Endothelial cell of umbilical vein (primary cell): ENCODE measurements around the gene ATAD2B. TPM values are rescaled to one million over a fixed set of nuclear protein-coding genes. Genes with fewer than 3 reads are reported as not detected.

Experiments used
- BruUV-seq: library from RNA; stranded (reverse); fragments of 400-500 nt; replicated peaks from 2 replicates; lab custom pipeline; 2021; lab: Mats Ljungman, UMichigan
- CTCF ChIA-PET: fragments of 300-600, 350-600 bp; sonication (Branson Sonifier 250); formaldehyde crosslinking; loops from one replicate; lab custom pipeline; 2021; ENCODE audit warnings: antibody characterized with exemption, inconsistent platforms; lab: Charles Lee
- POLR2A ChIA-PET: fragments of 300-600, 350-600 bp; sonication (Branson Sonifier 250); formaldehyde crosslinking; loops from one replicate; lab custom pipeline; 2021; ENCODE audit warnings: antibody characterized with exemption, inconsistent platforms; lab: Charles Lee
- DNase-seq: peaks from one replicate; pipeline ENCODE4 v3.0.0-alpha.2; 2011; ENCODE audit warnings: low read depth, low spot score
- FAIRE-seq: peaks from 2 replicates; lab custom pipeline; 2011; peaks lifted over from hg19 to GRCh38; lab: Jason Lieb, UNC
- H2AFZ ChIP-seq: 2 replicates; pipeline ENCODE4 v1.6.0; 2012; ENCODE audit warnings: low read depth, low read length, control low read depth, inconsistent platforms
- H3K27ac ChIP-seq: 2 replicates; pipeline ENCODE4 v1.5.1; 2011; ENCODE audit warnings: low read depth, mild to moderate bottlenecking, control low read depth, low read length, moderate library complexity; ENCODE audit not compliant: insufficient read depth
- H3K27me3 ChIP-seq, 2 experiments: 2 replicates each; pipeline versions ENCODE4 v1.6.0 to v1.6.1; 2011; ENCODE audit warnings: low read length in 2 of 2, mixed read lengths in 1 of 2; ENCODE audit not compliant: control insufficient read depth in 2 of 2, insufficient read depth in 2 of 2
- H3K36me3 ChIP-seq, 2 experiments: 2 replicates in 1 of 2; 3 replicates in 1 of 2; pipeline ENCODE4 v1.5.1; 2011; ENCODE audit warnings: low read length in 2 of 2, mild to moderate bottlenecking in 1 of 2, moderate library complexity in 1 of 2; ENCODE audit not compliant: control insufficient read depth in 2 of 2, insufficient read depth in 2 of 2; ENCODE audit errors: extremely low read depth in 1 of 2
- H3K4me1 ChIP-seq: 3 replicates; pipeline ENCODE4 v1.5.1; 2011; ENCODE audit warnings: mild to moderate bottlenecking, low read length; ENCODE audit not compliant: control insufficient read depth, insufficient read depth; ENCODE audit errors: extremely low read depth
- H3K4me2 ChIP-seq: 2 replicates; pipeline ENCODE4 v1.6.1; 2011; ENCODE audit warnings: low read length, control low read depth, mixed read lengths; ENCODE audit not compliant: insufficient read depth
- H3K4me3 ChIP-seq, 3 experiments: fragments of 200-600 bp in 1 of 3; sonication (generic), shearing (Covaris generic) in 1 of 3; replicated peaks in 1 of 3; 2 replicates each; pipeline ENCODE4 v1.5.1; 2011 to 2016; ENCODE audit warnings: control low read depth in 3 of 3, low read length in 3 of 3, mild to moderate bottlenecking in 2 of 3, inconsistent platforms in 1 of 3, low read depth in 1 of 3, moderate library complexity in 1 of 3; ENCODE audit not compliant: insufficient read depth in 1 of 3
- H3K79me2 ChIP-seq: 2 replicates; pipeline ENCODE4 v1.6.0; 2012; ENCODE audit warnings: low read length, inconsistent platforms; ENCODE audit not compliant: control insufficient read depth, insufficient read depth
- H3K9ac ChIP-seq: replicated peaks from 2 replicates; pipeline ENCODE3; 2011; ENCODE audit warnings: low read length, control low read depth; ENCODE audit not compliant: insufficient read depth; ENCODE audit errors: extremely low read depth
- H3K9me1 ChIP-seq: replicated peaks from 3 replicates; pipeline ENCODE4 v1.6.0; 2011; ENCODE audit warnings: mild to moderate bottlenecking, low read length; ENCODE audit not compliant: control insufficient read depth, insufficient read depth; ENCODE audit errors: extremely low read depth
- H3K9me3 ChIP-seq: replicated peaks from 2 replicates; pipeline ENCODE4 v1.5.1; 2012; ENCODE audit warnings: low read length, inconsistent platforms; ENCODE audit not compliant: control insufficient read depth, insufficient read depth
- H4K20me1 ChIP-seq: replicated peaks from 2 replicates; pipeline ENCODE3; 2011; ENCODE audit warnings: mild to moderate bottlenecking, low read length; ENCODE audit not compliant: control insufficient read depth, insufficient read depth; ENCODE audit errors: extremely low read depth
- CTCF ChIP-seq, 2 donors: IDR thresholded peaks; 1 replicate in 1 of 2; 2 replicates in 1 of 2; pipeline ENCODE4 v1.5.1; 2011; ENCODE audit warnings: low read length in 2 of 2, mild to moderate bottlenecking in 2 of 2, moderate library complexity in 2 of 2, control low read depth in 1 of 2, inconsistent platforms in 1 of 2, low read depth in 1 of 2; ENCODE audit not compliant: insufficient read depth in 1 of 2; ENCODE audit errors: extremely low read depth in 1 of 2
- EZH2 ChIP-seq: IDR thresholded peaks from 2 replicates; pipeline ENCODE4 v1.6.1; 2012; ENCODE audit warnings: borderline replicate concordance, low read depth, mild to moderate bottlenecking, moderate library complexity, low read length, inconsistent platforms; ENCODE audit not compliant: severe bottlenecking
- FOS ChIP-seq: IDR thresholded peaks from 2 replicates; pipeline ENCODE4 v1.6.1; 2011; ENCODE audit warnings: mild to moderate bottlenecking, low read length, moderate library complexity, borderline replicate concordance; ENCODE audit not compliant: insufficient read depth
- GATA2 ChIP-seq: IDR thresholded peaks from 2 replicates; pipeline ENCODE4 v1.7.0; 2011; ENCODE audit warnings: low read depth, mild to moderate bottlenecking, moderate library complexity, mixed read lengths, low read length; ENCODE audit not compliant: insufficient read length, insufficient read depth
- JUN ChIP-seq: IDR thresholded peaks from 2 replicates; pipeline ENCODE4 v1.6.1; 2011; ENCODE audit warnings: borderline replicate concordance, low read depth; ENCODE audit not compliant: insufficient read length, insufficient read depth
- MAX ChIP-seq: IDR thresholded peaks from 2 replicates; pipeline ENCODE4 v1.6.1; 2011; ENCODE audit not compliant: insufficient read depth, insufficient read length
- MYC ChIP-seq: IDR thresholded peaks from one replicate; pipeline ENCODE4 v1.6.1; 2011; ENCODE audit warnings: mild to moderate bottlenecking, low read depth, low read length
- POLR2A ChIP-seq: IDR thresholded peaks from 2 replicates; pipeline ENCODE4 v1.6.1; 2012; ENCODE audit warnings: low read depth, mild to moderate bottlenecking, control low read depth, low read length
- POLR2AphosphoS5 ChIP-seq: IDR thresholded peaks from 2 replicates; pipeline ENCODE4 v1.6.1; 2012; ENCODE audit warnings: low read depth, mild to moderate bottlenecking, control low read depth, low read length, moderate library complexity; ENCODE audit not compliant: insufficient read depth
- dilution Hi-C: fragments of 300-500 bp; cut with MboI; formaldehyde crosslinking; loops from one replicate; pipeline ENCODE4 v1.15.0; 2019; ENCODE audit warnings: low sequenced_read_pairs; ENCODE audit not compliant: extremely low pct_ligation_motif_present
- intact Hi-C: fragments of 100-400 bp; cut with micrococcal nuclease; formaldehyde crosslinking; loops from one replicate; pipeline ENCODE4 v1.10.0; 2022
- polyA plus RNA-seq, 4 experiments: library from polyadenylated mRNA; depleted of rRNA in 3 of 4; stranded (reverse) in 3 of 4; unstranded in 1 of 4; fragments of >200 nt; gene quantifications; 2 replicates each; pipeline versions ENCODE4 v1.2.1 to v1.2.3, GENCODE V29; 2011 to 2012; ENCODE audit warnings: missing spikeins in 1 of 4
- total RNA-seq: library from RNA; stranded (reverse); gene quantifications from 2 replicates; pipeline ENCODE4 v1.2.3, GENCODE V29; 2021

Gene ATAD2B
- total and polyA plus RNA-seq, 2 donors (not counting 3 experiments of a cell fraction or from before 2014, with no cell fraction given) = 2.5 to 19.1 TPM

DNA sequence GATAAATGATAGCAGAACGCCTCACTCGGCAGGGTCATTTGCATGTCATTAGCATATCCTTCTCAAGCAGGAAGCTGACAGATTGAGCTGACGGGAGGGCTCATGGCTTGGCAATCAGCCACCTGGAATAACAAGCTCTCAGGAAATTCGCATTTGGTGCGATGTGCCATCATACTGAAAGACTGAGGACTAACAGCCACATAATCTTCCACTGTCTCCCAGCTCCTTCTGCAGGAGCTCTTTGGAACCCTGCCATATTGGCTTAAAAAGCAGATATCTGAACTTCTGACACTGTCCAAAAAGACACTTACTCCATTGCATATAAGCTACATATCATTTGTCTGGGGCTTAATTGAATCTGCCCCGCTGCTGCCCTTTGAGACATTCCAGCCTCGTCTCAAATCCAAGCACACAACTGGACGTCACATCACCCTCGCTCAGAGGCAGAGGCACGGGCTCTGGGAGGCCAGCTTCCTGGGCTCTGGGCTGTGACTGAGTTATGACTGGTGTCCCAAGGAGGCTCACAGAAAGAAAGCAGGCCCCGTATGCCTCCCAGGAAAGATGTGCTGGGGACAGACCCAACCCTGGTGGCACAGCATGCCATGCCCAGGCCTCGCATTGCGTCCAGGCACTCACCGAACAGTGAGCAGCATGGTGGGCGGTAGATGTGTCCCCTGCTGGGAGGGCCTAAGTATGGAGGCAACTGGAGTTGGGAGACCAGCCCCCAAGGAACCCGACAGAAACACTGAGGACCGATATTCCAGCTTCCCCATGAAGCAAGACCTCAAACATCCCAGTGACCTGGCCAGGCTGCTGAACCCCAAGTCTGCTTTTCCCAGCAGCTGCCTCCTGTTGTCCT, 228.0 kb downstream of the ATAD2B start:
- Histone ChIP-seq H3K27me3 (no peaks in the 10 kb centered on the region), H3K4me2 (no peak overlapping the region), H3K36me3 (peaks cover 0 to 3% of the 10 kb centered on the region in 2 experiments), H3K9me1 (no peaks in the 10 kb centered on the region), H3K4me3 (no peak overlapping the region), H3K79me2 (no peaks in the 10 kb centered on the region), H3K9me3 (no peaks in the 10 kb centered on the region), H3K9ac (no peak overlapping the region), H3K4me1 (no peaks in the 10 kb centered on the region), H4K20me1 (no peaks in the 10 kb centered on the region), H3K27ac (no peak overlapping the region), H2AFZ (no peak overlapping the region)
- dilution Hi-C loops (no loop called here), intact Hi-C loops (no loop called here)
- BruUV-seq = no TSS peak
- ChIA-PET CTCF (interaction anchor here (1.0 kb wide), 1 partner anchor 8 kb away, joined by 3 read pairs; no protein-coding TSS in a partner anchor), POLR2A (no interaction called here)
- FAIRE-seq (no peak), DNase-seq (peak; percentile 30)
- TF ChIP-seq POLR2AphosphoS5 (no peak), MYC (no peak), JUN (no peak), FOS (no peak), EZH2 (no peak), MAX (no peak), CTCF (IDR thresholded peaks at IDR 0.05; ENCODE audit: extremely low read depth in 1 of 2, insufficient read depth in 1 of 2, low read depth in 1 of 2, low read length in 2 of 2) (no peak), POLR2A (no peak), GATA2 (no peak)

Other genes starting within 250 kb of the ATAD2B start
- 16.8 and 19.0 TPM in 2 replicates for gene UBXN2A, start 13.3 kb upstream of the ATAD2B start, total RNA-seq
- gene UBXN2A, start 13.3 kb upstream of the ATAD2B start, polyA plus RNA-seq = 2.8 and 3.6 TPM in 2 replicates
- 0.28 and 0.82 TPM in 2 replicates for gene MFSD2B, start 83.0 kb upstream of the ATAD2B start, total RNA-seq
- 0.18 and 0.29 TPM in 2 replicates for gene MFSD2B, start 83.0 kb upstream of the ATAD2B start, polyA plus RNA-seq
- 15.4 and 15.9 TPM in 2 replicates for gene WDCP, start 120.3 kb upstream of the ATAD2B start, total RNA-seq
- gene WDCP, start 120.3 kb upstream of the ATAD2B start, polyA plus RNA-seq = 7.9 and 9.6 TPM in 2 replicates
- 12.9 and 16.8 TPM in 2 replicates for gene FKBP1B, start 122.6 kb upstream of the ATAD2B start, total RNA-seq
- 40.2 and 44.6 TPM in 2 replicates for gene FKBP1B, start 122.6 kb upstream of the ATAD2B start, polyA plus RNA-seq
- 105 and 108 TPM in 2 replicates for gene SF3B6, start 149.2 kb upstream of the ATAD2B start, total RNA-seq
- 91.9 and 150 TPM in 2 replicates for gene SF3B6, start 149.2 kb upstream of the ATAD2B start, polyA plus RNA-seq
- 94.2 and 102 TPM in 2 replicates for gene TP53I3, start 157.7 kb upstream of the ATAD2B start, total RNA-seq
- 112 and 116 TPM in 2 replicates for gene TP53I3, start 157.7 kb upstream of the ATAD2B start, polyA plus RNA-seq
- gene PFN4, start 196.2 kb upstream of the ATAD2B start, total RNA-seq = 0.93 TPM in 1 of 2 replicates, not detected in the other
- gene PFN4, start 196.2 kb upstream of the ATAD2B start, polyA plus RNA-seq = 0.23 and 0.27 TPM in 2 replicates
- gene FAM228B, start 196.3 kb upstream of the ATAD2B start, total RNA-seq = 8.3 and 11.9 TPM in 2 replicates
- gene FAM228B, start 196.3 kb upstream of the ATAD2B start, polyA plus RNA-seq = 1.6 and 1.8 TPM in 2 replicates
- gene FAM228A, start 247.9 kb upstream of the ATAD2B start, total RNA-seq = 1.00 TPM in 1 of 2 replicates, not detected in the other
- gene FAM228A, start 247.9 kb upstream of the ATAD2B start, polyA plus RNA-seq = 0.14 and 0.36 TPM in 2 replicates